ENCODE data around the gene ACTR1A. TPM values are rescaled to one million over a fixed set of nuclear protein-coding genes. Genes with fewer than 3 reads are reported as not detected.

The ACTR1A gene
- total RNA-seq, 1 experiment from 2014 or later = 147 TPM

DNA sequence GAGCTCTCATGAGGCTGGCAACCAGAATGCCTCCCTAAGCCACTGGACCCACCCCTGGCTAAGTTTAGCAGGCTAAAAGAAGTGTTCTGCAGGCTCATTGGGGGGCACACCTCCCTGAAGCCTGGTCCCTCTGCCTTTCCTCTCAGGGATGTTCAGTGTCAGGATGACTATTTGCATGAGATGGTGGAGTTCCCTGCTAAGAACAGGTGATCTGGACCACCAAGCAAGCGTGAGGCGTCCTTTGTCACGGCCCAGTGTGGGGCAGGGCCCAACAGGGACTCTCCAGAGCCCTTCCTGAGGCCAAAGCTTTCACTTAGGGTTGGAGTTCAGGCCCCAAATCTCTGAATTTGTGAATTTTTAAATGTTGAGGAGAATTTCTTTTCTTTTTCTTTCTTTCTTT, 13.2 kb upstream of the ACTR1A start:
- intact Hi-C loops (cut with micrococcal nuclease; ENCODE audit: unreplicated experiment) = no loop called here
- no peak overlapping the region for H3K4me3 ChIP-seq (ENCODE audit: low read depth in 2 of 2, low read length in 2 of 2)
- no TSS peak for BruUV-seq (replicated peaks)
- no peaks in the 10 kb centered on the region for H3K27me3 ChIP-seq (ENCODE audit: control insufficient read depth, insufficient read depth, low read length)
- H3K27ac ChIP-seq (ENCODE audit: low read length) = no peak overlapping the region
- no peak for ATAC-seq
- H3K4me1 ChIP-seq (ENCODE audit: control insufficient read depth, insufficient read depth, low read length) = no peaks in the 10 kb centered on the region
- 0 out of 2 replicates have a peak, but pooled peaks cover 2% of the 10 kb centered on the region for H3K36me3 ChIP-seq (ENCODE audit: control insufficient read depth, insufficient read depth, low read length)
- no peak for DNase-seq (ENCODE audit: low read depth, low spot score)
- POLR2A ChIA-PET = no interaction called here
- TF ChIP-seq SIN3A (IDR thresholded peaks at IDR 0.05; ENCODE audit: borderline replicate concordance, insufficient read depth, low read depth, low read length) (no peak), POLR2AphosphoS5 (IDR thresholded peaks at IDR 0.05; ENCODE audit: low read depth, low read length) (no peak), TCF7L2 (IDR thresholded peaks at IDR 0.05; ENCODE audit: low read depth, low read length) (no peak)
- TF ChIP-seq, protein P1, sequence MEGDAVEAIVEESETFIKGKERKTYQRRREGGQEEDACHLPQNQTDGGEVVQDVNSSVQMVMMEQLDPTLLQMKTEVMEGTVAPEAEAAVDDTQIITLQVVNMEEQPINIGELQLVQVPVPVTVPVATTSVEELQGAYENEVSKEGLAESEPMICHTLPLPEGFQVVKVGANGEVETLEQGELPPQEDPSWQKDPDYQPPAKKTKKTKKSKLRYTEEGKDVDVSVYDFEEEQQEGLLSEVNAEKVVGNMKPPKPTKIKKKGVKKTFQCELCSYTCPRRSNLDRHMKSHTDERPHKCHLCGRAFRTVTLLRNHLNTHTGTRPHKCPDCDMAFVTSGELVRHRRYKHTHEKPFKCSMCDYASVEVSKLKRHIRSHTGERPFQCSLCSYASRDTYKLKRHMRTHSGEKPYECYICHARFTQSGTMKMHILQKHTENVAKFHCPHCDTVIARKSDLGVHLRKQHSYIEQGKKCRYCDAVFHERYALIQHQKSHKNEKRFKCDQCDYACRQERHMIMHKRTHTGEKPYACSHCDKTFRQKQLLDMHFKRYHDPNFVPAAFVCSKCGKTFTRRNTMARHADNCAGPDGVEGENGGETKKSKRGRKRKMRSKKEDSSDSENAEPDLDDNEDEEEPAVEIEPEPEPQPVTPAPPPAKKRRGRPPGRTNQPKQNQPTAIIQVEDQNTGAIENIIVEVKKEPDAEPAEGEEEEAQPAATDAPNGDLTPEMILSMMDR (IDR thresholded peaks at IDR 0.05) = no peak
- TF ChIP-seq, protein P2, sequence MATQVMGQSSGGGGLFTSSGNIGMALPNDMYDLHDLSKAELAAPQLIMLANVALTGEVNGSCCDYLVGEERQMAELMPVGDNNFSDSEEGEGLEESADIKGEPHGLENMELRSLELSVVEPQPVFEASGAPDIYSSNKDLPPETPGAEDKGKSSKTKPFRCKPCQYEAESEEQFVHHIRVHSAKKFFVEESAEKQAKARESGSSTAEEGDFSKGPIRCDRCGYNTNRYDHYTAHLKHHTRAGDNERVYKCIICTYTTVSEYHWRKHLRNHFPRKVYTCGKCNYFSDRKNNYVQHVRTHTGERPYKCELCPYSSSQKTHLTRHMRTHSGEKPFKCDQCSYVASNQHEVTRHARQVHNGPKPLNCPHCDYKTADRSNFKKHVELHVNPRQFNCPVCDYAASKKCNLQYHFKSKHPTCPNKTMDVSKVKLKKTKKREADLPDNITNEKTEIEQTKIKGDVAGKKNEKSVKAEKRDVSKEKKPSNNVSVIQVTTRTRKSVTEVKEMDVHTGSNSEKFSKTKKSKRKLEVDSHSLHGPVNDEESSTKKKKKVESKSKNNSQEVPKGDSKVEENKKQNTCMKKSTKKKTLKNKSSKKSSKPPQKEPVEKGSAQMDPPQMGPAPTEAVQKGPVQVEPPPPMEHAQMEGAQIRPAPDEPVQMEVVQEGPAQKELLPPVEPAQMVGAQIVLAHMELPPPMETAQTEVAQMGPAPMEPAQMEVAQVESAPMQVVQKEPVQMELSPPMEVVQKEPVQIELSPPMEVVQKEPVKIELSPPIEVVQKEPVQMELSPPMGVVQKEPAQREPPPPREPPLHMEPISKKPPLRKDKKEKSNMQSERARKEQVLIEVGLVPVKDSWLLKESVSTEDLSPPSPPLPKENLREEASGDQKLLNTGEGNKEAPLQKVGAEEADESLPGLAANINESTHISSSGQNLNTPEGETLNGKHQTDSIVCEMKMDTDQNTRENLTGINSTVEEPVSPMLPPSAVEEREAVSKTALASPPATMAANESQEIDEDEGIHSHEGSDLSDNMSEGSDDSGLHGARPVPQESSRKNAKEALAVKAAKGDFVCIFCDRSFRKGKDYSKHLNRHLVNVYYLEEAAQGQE (IDR thresholded peaks at IDR 0.05; ENCODE audit: insufficient read depth in 1 of 2, low read depth in 2 of 2, low read length in 1 of 2) = no peak
- in situ Hi-C loops (cut with HindIII; ENCODE audit: low pct_unique_long_range_greater_than_20kb, low sequenced_read_pairs) = no loop called here
- CTCF ChIA-PET = no interaction called here
- H3K9me3 ChIP-seq (ENCODE audit: control insufficient read depth, insufficient read depth, low read depth, low read length) = no peaks in the 10 kb centered on the region

GRCh38 chr10:102514487-102515311, 12.2 kb upstream of the ACTR1A start:
- Histone ChIP-seq H3K4me1 (ENCODE audit: control insufficient read depth, insufficient read depth, low read length) (no peaks in the 10 kb centered on the region), H3K9me3 (ENCODE audit: control insufficient read depth, insufficient read depth, low read depth, low read length) (no peaks in the 10 kb centered on the region), H3K27ac (ENCODE audit: low read length) (no peak overlapping the region), H3K36me3 (ENCODE audit: control insufficient read depth, insufficient read depth, low read length) (0 out of 2 replicates have a peak, but pooled peaks cover 2% of the 10 kb centered on the region), H3K4me3 (ENCODE audit: low read depth in 2 of 2, low read length in 2 of 2) (no peak overlapping the region), H3K27me3 (ENCODE audit: control insufficient read depth, insufficient read depth, low read length) (no peaks in the 10 kb centered on the region)
- ATAC-seq = peak; percentile 46; the same call in 1 of the 2 replicates
- no peak for DNase-seq (ENCODE audit: low read depth, low spot score)
- ChIA-PET CTCF (no interaction called here), POLR2A (no interaction called here)
- in situ Hi-C loops (cut with HindIII; ENCODE audit: low pct_unique_long_range_greater_than_20kb, low sequenced_read_pairs) (no loop called here), intact Hi-C loops (cut with micrococcal nuclease; ENCODE audit: unreplicated experiment) (no loop called here)
- TF ChIP-seq POLR2AphosphoS5 (IDR thresholded peaks at IDR 0.05; ENCODE audit: low read depth, low read length) = no peak
- BruUV-seq (replicated peaks) = no TSS peak

Measured in Panc1 (cell line).